ES-I3 (cell line): ENCODE data around the gene DPYD.

Experiments used
- H3K36me3 ChIP-seq: 2 replicates; pipeline ENCODE4 v1.6.1; 2013; ENCODE audit warnings: mild to moderate bottlenecking, low read length, control low read depth, moderate library complexity; ENCODE audit not compliant: insufficient read depth
- H3K4me1 ChIP-seq: 2 replicates; pipeline ENCODE4 v1.6.1; 2013; ENCODE audit warnings: mild to moderate bottlenecking, control low read depth, low read length; ENCODE audit not compliant: insufficient read depth
- H3K9ac ChIP-seq: 2 replicates; pipeline ENCODE4 v1.6.1; 2013; ENCODE audit warnings: low read depth, mild to moderate bottlenecking, low read length, moderate library complexity
- H3K9me3 ChIP-seq: 2 replicates; pipeline ENCODE4 v1.6.1; 2013; ENCODE audit warnings: mild to moderate bottlenecking, low read length, moderate library complexity; ENCODE audit not compliant: control insufficient read depth, insufficient read depth

DPYD gene

DNA sequence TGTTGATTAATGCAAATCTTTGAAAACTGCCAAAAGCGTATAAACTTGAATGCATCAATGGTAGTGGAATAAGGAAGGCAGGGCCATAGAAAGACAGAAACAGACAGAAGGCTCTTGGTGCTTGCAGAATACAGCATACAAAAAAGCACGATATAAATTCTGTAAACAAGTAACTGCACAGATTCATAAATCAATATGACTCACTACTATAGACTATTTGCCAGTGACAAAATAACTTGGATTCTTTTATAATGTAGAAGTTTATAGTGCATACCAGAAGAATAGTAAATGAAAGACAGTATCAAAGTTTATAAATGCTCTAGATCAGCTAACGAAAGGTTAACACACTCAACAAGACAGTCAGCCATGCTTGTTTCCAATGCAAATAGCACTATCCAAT, 849.7 kb downstream of the DPYD start:
- H3K9ac ChIP-seq: no peak overlapping the region

DNA sequence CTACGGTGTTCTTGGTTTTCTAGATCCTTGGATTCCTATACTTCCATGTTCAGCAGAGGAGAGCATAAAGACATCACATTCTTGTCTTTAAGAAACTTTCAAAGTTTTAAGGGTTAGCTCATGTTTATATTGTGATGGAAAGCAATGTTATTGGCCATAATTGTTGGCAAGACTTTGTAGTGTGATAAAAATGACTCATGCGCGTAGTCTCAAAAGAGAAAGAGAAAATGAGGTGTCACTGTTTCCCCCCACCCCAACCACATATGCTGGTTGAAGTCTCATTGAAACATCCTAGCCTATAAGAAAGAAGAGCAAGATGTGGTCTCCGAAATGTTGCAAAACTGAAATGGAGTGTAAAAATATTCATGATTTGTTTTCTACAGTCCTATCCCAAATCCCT, 850.5 kb downstream of the DPYD start:
- H3K9ac ChIP-seq: no peak overlapping the region
- H3K9me3 ChIP-seq: no peaks in the 10 kb centered on the region; the same call in 1 of the 2 replicates
- H3K4me1 ChIP-seq: no peaks in the 10 kb centered on the region
- no peaks in the 10 kb centered on the region for H3K36me3 ChIP-seq

More for the DNA sequence above, 849.7 kb downstream of the DPYD start:
- H3K36me3 ChIP-seq: no peaks in the 10 kb centered on the region
- H3K9me3 ChIP-seq: no peaks in the 10 kb centered on the region; the same call in 1 of the 2 replicates
- H3K4me1 ChIP-seq: no peaks in the 10 kb centered on the region

DNA sequence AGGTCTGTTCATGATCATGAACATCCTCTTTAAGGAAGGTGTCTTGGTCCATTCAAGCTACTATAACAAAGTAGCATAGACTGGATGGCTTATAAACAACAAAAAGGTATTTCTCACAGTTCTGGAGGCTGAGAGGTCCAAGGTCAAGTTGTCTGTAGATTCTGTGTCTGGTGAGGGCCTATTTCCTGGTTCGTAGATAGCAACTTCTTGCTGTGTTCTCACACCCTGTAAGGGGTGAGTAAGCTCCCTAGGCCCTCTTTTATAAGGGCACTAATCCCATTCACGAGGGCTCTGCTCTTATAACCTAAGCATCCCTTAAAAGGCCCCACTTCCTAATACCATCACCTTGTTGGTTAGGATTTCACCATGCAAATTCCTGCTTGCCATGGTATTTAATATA, 851.5 kb downstream of the DPYD start:
- no peaks in the 10 kb centered on the region; the same call in 1 of the 2 replicates for H3K9me3 ChIP-seq

DNA sequence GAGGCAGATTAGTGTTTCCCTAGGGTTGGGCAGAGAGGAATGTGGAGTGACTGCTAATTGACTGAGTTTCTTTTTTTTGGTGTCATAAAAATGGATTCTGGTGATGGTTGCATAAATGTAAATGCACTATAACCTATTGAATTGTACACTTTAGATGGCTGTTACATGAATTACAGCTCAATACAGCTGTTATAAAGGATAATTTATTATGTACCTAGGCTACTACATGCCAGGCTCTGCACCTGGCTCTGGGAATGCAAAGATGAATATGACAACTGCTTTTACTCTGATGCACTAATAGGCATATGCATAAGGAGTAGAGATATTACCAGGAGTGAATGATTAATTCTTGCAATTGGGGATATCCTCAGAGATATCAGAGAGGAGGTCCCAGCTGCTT, 854.0 kb downstream of the DPYD start:
- Histone ChIP-seq H3K36me3 (no peaks in the 10 kb centered on the region), H3K4me1 (no peaks in the 10 kb centered on the region), H3K9me3 (peaks cover 4% of the 10 kb centered on the region; the same call in 1 of the 2 replicates), H3K9ac (no peak overlapping the region)

More for the DNA sequence above, 851.5 kb downstream of the DPYD start:
- Histone ChIP-seq H3K36me3 (no peaks in the 10 kb centered on the region), H3K4me1 (no peaks in the 10 kb centered on the region), H3K9ac (no peak overlapping the region)

DNA sequence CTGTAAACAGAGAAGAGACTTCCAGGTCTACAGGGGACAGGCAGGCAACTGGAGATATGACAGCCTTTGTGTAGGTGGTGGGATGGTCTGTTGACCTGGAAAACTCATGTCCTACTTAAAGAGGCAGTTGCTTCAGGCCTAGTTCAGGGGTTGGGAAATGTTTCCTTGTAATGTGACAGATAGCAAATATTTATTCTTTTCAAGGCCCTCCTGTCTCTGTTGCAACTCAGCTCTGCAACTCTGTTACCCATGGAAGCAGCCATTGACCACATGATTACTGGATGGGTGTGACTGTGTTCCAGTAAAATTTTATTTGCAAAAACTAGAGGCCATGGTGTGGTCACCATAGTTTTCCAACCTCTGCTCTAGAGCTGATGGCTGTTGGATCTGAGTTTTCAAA, 857.3 kb downstream of the DPYD start:
- Histone ChIP-seq H3K9me3 (peaks cover 13% of the 10 kb centered on the region), H3K36me3 (no peaks in the 10 kb centered on the region), H3K9ac (no peak overlapping the region), H3K4me1 (no peaks in the 10 kb centered on the region)

DNA sequence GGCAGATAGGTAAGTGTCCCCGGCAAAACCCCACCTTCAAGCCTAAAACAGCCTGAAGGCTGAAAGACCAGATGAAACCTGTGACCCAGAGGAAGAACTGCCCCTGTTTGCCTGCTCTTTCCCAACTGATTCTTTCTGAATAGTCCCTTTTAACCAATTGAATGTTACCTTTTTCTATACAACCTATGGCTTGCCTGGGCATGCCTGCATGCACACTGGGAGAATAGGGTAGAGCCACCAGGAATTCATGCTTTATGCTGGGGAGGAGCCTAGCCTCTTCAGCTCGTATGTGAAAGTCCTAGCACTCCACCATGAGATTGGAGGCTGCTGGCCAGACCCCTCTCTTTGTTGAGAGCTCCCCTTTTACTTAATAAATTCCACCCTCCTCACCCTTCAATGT, 859.2 kb downstream of the DPYD start:
- peaks cover 13% of the 10 kb centered on the region for H3K9me3 ChIP-seq
- no peaks in the 10 kb centered on the region for H3K36me3 ChIP-seq
- no peak overlapping the region; the same call in 1 of the 2 replicates for H3K9ac ChIP-seq
- no peaks in the 10 kb centered on the region for H3K4me1 ChIP-seq

DNA sequence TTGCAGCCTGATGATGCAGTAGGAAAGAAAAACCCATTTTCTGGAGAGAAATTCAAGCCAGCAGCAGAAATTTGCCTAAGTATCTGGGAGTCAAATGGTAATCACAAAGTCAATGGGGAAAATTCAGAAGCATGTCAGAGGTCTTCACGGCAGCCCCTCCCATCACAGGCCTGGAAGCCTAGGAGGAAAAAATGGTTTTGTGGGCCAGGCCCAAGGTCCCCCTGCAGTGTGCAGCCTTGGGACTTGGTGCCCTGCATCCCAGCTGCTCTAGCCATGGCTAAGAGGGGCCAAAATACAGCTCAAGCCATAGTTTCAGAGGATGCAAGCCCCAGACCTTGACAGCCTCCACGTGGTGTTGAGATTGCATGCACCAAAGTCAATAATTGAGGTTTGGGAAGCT, 864.4 kb downstream of the DPYD start:
- H3K9me3 ChIP-seq: peaks cover 15% of the 10 kb centered on the region
- no peak overlapping the region for H3K9ac ChIP-seq
- no peaks in the 10 kb centered on the region for H3K4me1 ChIP-seq
- no peaks in the 10 kb centered on the region for H3K36me3 ChIP-seq

DNA sequence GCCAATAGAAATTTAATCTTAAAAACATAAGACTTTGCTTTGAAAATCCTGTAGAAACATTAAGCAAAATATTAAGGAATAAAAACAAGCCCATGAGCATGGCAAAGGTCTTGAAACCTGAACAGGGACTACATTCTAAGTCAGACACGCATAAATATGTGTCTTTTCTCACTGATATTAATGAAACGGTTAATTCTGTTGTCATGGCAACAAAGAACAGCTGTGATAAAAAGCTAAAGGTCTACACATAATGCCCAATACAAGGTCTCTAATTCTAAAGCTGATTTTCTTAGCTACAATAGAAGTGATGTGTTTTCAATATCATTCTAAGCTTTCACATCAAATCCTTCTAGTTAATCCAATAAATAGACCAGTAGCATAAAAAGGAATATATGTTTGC, 867.6 kb downstream of the DPYD start:
- no peak overlapping the region for H3K9ac ChIP-seq
- H3K9me3 ChIP-seq: peaks cover 10% of the 10 kb centered on the region

DNA sequence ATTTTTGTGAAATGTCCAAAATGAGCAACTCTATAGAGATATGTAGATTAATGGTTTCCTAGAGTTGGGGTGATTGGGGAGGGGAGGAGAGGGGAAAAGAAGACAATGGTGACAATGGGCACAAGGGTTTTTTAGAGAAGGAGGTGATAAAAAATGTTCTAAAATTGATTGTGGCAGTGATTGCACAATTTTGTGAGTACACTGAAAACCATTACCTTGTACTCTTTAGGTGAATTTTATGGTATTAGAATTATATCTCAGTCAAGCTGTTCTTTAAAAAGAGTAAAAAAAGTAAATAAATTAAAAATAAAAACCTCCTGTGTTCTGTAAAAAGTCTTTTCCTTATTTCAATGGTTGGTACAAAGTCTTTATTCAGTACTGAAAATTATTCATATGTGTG, 869.0 kb downstream of the DPYD start:
- Histone ChIP-seq H3K36me3 (no peaks in the 10 kb centered on the region), H3K4me1 (no peaks in the 10 kb centered on the region), H3K9me3 (peaks cover 10% of the 10 kb centered on the region), H3K9ac (no peak overlapping the region)

More for the DNA sequence above, 867.6 kb downstream of the DPYD start:
- Histone ChIP-seq H3K36me3 (no peaks in the 10 kb centered on the region), H3K4me1 (no peaks in the 10 kb centered on the region)

DNA sequence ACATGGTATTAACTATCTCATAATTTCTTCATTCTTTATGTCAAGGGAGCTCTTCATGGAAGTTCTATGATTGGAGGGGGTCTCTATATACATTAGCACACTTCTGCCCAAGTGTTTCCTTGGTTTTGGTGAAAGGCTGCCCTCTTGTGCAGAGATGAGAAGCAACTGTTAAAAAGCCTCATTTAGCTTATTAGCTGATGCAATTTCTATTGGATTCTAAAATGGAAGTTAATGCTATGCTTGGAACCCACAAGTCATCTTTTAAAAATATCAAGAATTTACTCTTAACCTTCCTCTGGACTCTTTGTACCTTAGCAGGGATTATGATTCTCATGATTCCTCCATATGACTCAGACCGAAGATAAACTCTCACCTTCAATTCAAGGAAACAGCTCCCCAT, 870.3 kb downstream of the DPYD start:
- no peaks in the 10 kb centered on the region for H3K4me1 ChIP-seq
- peaks cover 2% of the 10 kb centered on the region; the same call in 1 of the 2 replicates for H3K9me3 ChIP-seq
- no peak overlapping the region for H3K9ac ChIP-seq
- no peaks in the 10 kb centered on the region for H3K36me3 ChIP-seq

DNA sequence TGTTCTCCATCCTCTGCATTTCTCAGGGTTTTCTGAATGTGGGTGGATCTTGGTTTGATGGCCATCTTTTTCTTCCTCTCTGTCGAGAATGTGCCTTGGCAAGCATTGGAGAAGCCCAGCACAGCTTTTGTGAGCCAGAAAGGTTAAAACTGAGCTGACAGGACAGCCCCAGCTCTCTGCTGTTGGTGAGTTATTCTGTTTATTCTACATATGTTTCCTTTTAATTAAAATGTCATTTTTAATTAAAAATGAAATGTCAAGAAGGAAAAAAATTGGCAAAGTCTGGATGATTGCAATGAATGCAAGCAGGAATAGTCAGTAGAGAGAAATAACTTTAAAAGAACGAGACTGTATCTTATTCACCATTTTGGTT, 873.4 kb downstream of the DPYD start:
- no peaks in the 10 kb centered on the region for H3K9me3 ChIP-seq
- H3K4me1 ChIP-seq: no peaks in the 10 kb centered on the region
- H3K9ac ChIP-seq: no peak overlapping the region
- no peaks in the 10 kb centered on the region for H3K36me3 ChIP-seq

DNA sequence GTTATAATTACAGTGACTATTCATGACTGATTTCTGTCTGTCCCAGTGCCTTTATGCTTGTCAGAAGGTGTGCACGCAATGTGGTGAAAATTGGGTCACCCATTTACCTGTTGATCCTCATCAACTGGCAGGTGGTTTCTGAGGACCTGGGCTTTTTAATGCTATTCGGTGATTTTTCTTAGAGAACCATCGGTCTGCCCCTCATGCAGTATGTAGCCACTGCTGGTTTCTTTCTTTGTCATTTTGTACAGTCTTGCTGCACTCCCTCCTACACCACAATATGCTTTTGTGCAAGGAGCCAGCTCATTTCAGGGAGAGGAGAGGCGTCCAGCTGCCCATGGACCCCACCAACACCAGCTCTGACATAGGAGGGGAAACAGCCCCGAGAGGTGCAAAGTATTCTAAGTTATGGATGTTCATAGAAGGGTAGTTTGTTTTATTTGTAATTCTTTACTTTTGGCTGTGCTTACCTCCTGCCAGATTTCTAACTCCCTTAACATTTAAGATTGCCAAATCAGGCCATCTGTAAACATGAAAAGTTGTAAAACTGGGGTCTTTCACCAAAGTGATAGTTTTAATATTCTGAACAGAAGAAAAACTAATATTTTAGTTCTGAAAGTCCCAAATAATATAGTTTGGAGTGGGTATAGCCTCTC, 873.9 kb downstream of the DPYD start:
- no peaks in the 10 kb centered on the region for H3K4me1 ChIP-seq
- H3K36me3 ChIP-seq: no peaks in the 10 kb centered on the region
- no peaks in the 10 kb centered on the region for H3K9me3 ChIP-seq
- no peak overlapping the region for H3K9ac ChIP-seq

DNA sequence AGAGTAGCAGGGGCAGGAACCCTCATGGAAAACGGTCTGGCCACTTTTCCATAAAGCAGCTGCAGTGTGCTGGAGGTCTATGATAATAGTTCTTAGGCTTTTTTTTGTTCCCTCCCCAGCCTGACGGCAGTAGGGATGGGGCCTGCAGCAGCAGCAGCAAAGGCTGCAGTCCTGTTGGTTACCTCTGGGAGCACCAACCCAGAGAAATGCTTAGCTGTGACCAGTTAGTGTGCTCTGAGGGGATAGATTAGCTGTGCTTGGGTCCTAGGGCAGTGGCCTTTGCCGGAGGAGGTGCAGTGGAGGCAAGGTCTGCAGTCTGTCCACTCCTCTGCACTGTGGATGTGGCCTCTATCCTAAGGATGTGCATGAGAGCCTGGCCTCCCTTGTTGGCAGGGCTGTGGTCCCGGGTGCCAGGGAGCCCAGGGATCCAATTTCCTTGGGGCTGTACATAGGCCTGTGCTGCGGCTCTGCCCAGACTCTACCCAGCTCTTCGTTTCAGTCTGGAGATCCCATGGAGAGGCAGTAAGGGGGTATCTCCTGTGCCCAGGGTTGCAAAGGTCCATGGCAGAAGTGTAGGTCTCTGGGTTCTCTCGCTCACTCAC, 876.6 kb downstream of the DPYD start:
- Histone ChIP-seq H3K4me1 (no peaks in the 10 kb centered on the region), H3K36me3 (no peaks in the 10 kb centered on the region), H3K9ac (no peak overlapping the region), H3K9me3 (no peaks in the 10 kb centered on the region; the same call in 1 of the 2 replicates)

DNA sequence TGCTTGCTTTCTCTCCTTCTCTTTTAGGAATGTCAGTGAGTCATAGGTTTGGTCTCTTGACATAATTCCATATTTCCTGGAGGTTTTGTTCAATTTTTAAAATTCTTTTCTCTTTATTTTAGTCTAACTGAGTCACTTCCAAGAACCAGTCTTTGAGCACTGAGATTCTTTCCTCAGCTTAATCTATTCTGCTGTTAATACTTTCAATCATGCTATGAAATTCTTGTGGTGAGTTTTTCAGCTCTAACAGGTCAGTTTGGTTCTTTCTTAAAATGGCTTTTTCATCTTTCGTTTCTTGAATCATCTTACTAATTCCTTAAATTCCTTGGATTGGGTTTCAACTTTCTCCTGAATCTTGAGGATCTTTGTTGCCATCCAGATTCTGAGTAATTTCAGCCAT, 878.3 kb downstream of the DPYD start:
- Histone ChIP-seq H3K4me1 (no peaks in the 10 kb centered on the region), H3K36me3 (no peaks in the 10 kb centered on the region), H3K9me3 (no peaks in the 10 kb centered on the region; the same call in 1 of the 2 replicates), H3K9ac (no peak overlapping the region)

DNA sequence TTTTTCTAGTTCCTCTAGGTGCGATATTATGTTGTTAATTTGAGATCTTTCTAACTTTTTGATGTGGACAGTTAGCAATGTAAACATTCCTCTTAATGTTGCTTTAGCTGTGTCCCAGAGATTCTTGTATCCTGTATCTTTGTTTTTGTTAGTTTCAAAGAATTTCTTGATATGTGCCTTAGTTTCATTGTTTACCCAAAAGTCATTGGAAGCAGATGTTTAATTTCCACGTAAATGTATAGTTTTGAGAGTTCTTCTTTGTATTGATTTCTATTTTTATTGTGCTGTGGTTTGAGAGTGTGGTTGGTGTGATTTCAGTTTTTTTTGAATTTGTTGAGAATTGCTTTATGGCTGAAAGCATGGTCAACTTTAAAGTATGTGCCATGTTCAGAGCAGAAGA, 879.8 kb downstream of the DPYD start:
- Histone ChIP-seq H3K4me1 (no peaks in the 10 kb centered on the region), H3K9me3 (no peaks in the 10 kb centered on the region; the same call in 1 of the 2 replicates), H3K9ac (no peak overlapping the region), H3K36me3 (no peaks in the 10 kb centered on the region)
